GM23248 (cell line): ENCODE measurements around the gene CEL.

Experiments
- EZH2 ChIP-seq: fragments of 200-600 bp; sonication (generic); IDR thresholded peaks from 2 replicates; pipeline ENCODE4 v1.6.1; 2018; ENCODE audit warnings: antibody characterized with exemption, mild to moderate bottlenecking; ENCODE audit not compliant: insufficient read depth, poor library complexity, severe bottlenecking
- EZH2phosphoT487 ChIP-seq: fragments of 200-600 bp; sonication (generic); IDR thresholded peaks from 2 replicates; pipeline ENCODE4 v1.6.1; 2018; ENCODE audit warnings: antibody characterized with exemption, moderate library complexity, mild to moderate bottlenecking, low read depth; ENCODE audit not compliant: insufficient read depth

GRCh38 chr9:133080161-133080560 lies 18.4 kb downstream of the CEL start:
- no peak for TF ChIP-seq EZH2
- TF ChIP-seq EZH2phosphoT487: no peak
